ENCODE measurements around the gene B4GALT7. TPM values are rescaled to one million over a fixed set of nuclear protein-coding genes. Genes with fewer than 3 reads are reported as not detected.

Gene B4GALT7
- total RNA-seq, 1 experiment from 2014 or later = 26.3 TPM

DNA sequence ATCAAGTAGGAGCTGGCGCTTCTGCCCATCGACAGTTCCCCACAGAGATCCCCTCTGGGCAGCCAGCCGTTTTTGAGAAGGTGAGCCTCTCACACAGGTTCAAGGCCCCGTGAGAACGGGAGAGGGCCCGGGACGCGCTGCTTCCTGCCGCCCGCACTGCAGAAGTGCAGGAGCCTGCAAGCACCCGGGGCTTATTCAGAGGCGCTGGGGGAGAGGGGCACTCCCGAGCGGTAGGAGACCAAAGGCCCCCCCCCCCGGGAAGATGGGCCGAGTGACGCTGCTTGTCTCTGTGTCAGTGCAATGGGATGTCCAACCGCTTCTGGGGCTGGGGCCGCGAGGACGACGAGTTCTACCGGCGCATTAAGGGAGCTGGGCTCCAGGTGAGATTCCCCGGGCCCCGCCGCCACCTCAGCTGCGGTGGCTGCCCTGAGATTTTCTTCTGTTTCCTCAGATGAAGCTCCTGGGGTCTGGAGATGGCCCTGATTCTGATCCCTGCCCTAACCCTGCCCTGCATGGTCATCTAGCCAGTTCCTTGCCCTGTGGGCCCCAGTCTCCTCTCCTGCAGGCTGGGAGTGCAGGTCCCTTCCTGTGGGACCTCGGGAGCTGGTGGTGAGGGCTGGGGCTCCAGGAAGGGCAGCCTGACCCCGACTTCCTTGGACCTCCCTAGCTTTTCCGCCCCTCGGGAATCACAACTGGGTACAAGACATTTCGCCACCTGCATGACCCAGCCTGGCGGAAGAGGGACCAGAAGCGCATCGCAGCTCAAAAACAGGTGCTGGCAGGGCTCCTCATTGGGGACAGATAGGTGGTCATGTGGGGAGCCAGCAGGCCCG is 8.5 kb downstream of the B4GALT7 start:
- no peak for DNase-seq
- Mint-ChIP-seq H3K36me3 (ENCODE audit: insufficient read depth in 1 of 3, low read depth in 3 of 3) (peaks cover 2 to 22% (median 15%) of the 10 kb centered on the region in 3 experiments; a peak in 5 of 7 replicates), H3K4me1 (peaks cover 13 to 19% of the 10 kb centered on the region in 2 experiments), H3K4me3 (no peak overlapping the region; a peak in 1 of 5 replicates), H3K9me3 (no peaks in the 10 kb centered on the region), H3K27me3 (ENCODE audit: low read depth) (no peaks in the 10 kb centered on the region), H3K27ac (peak overlapping the region in 1 of 3 experiments; percentile 70; a peak in 2 of 7 replicates)
- no CpG with 5 or more reads among the region's 37 CpGs for WGBS (ENCODE audit: extremely low coverage, insufficient read length, low lambda C conversion rate)
- no peak overlapping the region for H3K9ac ChIP-seq (ENCODE audit: extremely low read depth, insufficient read length, low read length)
- H3K23me2 ChIP-seq (ENCODE audit: insufficient read length, low read depth, low read length, poor library complexity, severe bottlenecking) = no peaks in the 10 kb centered on the region
- no peaks in the 10 kb centered on the region for H3K79me2 ChIP-seq (ENCODE audit: insufficient read depth, low read length)
- no peak overlapping the region for H3K27ac ChIP-seq (ENCODE audit: insufficient read length, low read depth, low read length)
- no peak overlapping the region for H4K5ac ChIP-seq (ENCODE audit: insufficient read length, low read depth, low read length)
- H2BK12ac ChIP-seq (ENCODE audit: insufficient read length, low read depth, low read length) = no peak overlapping the region
- H3T11ph ChIP-seq (ENCODE audit: low read length) = no peak overlapping the region
- H3K18ac ChIP-seq (ENCODE audit: insufficient read length, low read depth, low read length) = no peak overlapping the region
- H3K23ac ChIP-seq (ENCODE audit: insufficient read length, low read depth, low read length) = no peak overlapping the region
- TF ChIP-seq, protein P1, sequence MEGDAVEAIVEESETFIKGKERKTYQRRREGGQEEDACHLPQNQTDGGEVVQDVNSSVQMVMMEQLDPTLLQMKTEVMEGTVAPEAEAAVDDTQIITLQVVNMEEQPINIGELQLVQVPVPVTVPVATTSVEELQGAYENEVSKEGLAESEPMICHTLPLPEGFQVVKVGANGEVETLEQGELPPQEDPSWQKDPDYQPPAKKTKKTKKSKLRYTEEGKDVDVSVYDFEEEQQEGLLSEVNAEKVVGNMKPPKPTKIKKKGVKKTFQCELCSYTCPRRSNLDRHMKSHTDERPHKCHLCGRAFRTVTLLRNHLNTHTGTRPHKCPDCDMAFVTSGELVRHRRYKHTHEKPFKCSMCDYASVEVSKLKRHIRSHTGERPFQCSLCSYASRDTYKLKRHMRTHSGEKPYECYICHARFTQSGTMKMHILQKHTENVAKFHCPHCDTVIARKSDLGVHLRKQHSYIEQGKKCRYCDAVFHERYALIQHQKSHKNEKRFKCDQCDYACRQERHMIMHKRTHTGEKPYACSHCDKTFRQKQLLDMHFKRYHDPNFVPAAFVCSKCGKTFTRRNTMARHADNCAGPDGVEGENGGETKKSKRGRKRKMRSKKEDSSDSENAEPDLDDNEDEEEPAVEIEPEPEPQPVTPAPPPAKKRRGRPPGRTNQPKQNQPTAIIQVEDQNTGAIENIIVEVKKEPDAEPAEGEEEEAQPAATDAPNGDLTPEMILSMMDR (conservative IDR thresholded peaks at IDR 0.05) = no peak
- no peak overlapping the region for H2BK120ac ChIP-seq (ENCODE audit: low read depth, low read length, poor library complexity, severe bottlenecking)
- no peak overlapping the region for H3K4ac ChIP-seq (ENCODE audit: low read depth, low read length)
- no peak overlapping the region for H4K91ac ChIP-seq (ENCODE audit: insufficient read length, low read depth, low read length)
- H2AFZ ChIP-seq (ENCODE audit: low read length) = no peak overlapping the region
- no peak overlapping the region for H3K4me2 ChIP-seq (ENCODE audit: insufficient read depth, insufficient read length, low read length)
- H3K27me3 ChIP-seq (ENCODE audit: insufficient read depth, low read length) = no peaks in the 10 kb centered on the region
- no peaks in the 10 kb centered on the region for H3K79me1 ChIP-seq (ENCODE audit: insufficient read depth, low read depth, low read length, poor library complexity, severe bottlenecking)
- H4K8ac ChIP-seq (replicated peaks; ENCODE audit: insufficient read length, low read depth, low read length) = no peak overlapping the region
- H2BK5ac ChIP-seq (ENCODE audit: insufficient read length, low read length) = no peak overlapping the region
- no peaks in the 10 kb centered on the region for H3K9me3 ChIP-seq (ENCODE audit: control insufficient read depth, low read depth, low read length)
- no peak overlapping the region for H3K14ac ChIP-seq (ENCODE audit: insufficient read depth, low read length)
- no peak overlapping the region for H2BK20ac ChIP-seq (ENCODE audit: low read depth, low read length, poor library complexity, severe bottlenecking)
- H3K56ac ChIP-seq (ENCODE audit: insufficient read length, low read depth, low read length) = no peak overlapping the region
- no peaks in the 10 kb centered on the region for H4K20me1 ChIP-seq (ENCODE audit: control insufficient read depth, insufficient read depth, insufficient read length)
- no peak overlapping the region for H2AK5ac ChIP-seq (ENCODE audit: insufficient read length, low read length)
- no peaks in the 10 kb centered on the region; the same call in 1 of the 2 replicates for H3K4me1 ChIP-seq (ENCODE audit: insufficient read depth, low read length)
- no peak overlapping the region for H2BK15ac ChIP-seq (ENCODE audit: low read depth, low read length)
